Brain microvascular endothelial cell (primary cell): ENCODE data around the gene UIMC1.

Experiments
- DNase-seq: peaks from one replicate; pipeline ENCODE4 v3.0.0-alpha.2; 2020
- H3K27ac ChIP-seq: fragments of 250-450 bp; sonication (Bioruptor Pico); 2 replicates; pipeline ENCODE4 v1.5.1; 2020; ENCODE audit warnings: mild to moderate bottlenecking, moderate library complexity
- H3K27me3 ChIP-seq: fragments of 250-450 bp; sonication (Bioruptor Pico); replicated peaks from 2 replicates; pipeline ENCODE4 v1.5.1; 2020; ENCODE audit warnings: mild to moderate bottlenecking
- H3K36me3 ChIP-seq: fragments of 250-450 bp; sonication (Bioruptor Pico); replicated peaks from 2 replicates; pipeline ENCODE4 v1.5.1; 2020; ENCODE audit warnings: mild to moderate bottlenecking
- H3K4me3 ChIP-seq: 2 replicates; pipeline ENCODE4 v1.5.1; 2011; ENCODE audit warnings: low read depth, mild to moderate bottlenecking, control low read depth, low read length, moderate library complexity
- in situ Hi-C: cut with HindIII; loops from 2 replicates; pipeline ENCODE4 v1.10.0; 2017; ENCODE audit warnings: low sequenced_read_pairs, low pct_ligation_motif_present
- TF ChIP-seq, protein P1 (sequence below): IDR thresholded peaks from 2 replicates; pipeline ENCODE4 v1.5.1; 2011; ENCODE audit warnings: low read depth, mild to moderate bottlenecking, moderate library complexity, low read length, control low read depth, inconsistent platforms; ENCODE audit errors: missing control alignments

UIMC1 gene

DNA sequence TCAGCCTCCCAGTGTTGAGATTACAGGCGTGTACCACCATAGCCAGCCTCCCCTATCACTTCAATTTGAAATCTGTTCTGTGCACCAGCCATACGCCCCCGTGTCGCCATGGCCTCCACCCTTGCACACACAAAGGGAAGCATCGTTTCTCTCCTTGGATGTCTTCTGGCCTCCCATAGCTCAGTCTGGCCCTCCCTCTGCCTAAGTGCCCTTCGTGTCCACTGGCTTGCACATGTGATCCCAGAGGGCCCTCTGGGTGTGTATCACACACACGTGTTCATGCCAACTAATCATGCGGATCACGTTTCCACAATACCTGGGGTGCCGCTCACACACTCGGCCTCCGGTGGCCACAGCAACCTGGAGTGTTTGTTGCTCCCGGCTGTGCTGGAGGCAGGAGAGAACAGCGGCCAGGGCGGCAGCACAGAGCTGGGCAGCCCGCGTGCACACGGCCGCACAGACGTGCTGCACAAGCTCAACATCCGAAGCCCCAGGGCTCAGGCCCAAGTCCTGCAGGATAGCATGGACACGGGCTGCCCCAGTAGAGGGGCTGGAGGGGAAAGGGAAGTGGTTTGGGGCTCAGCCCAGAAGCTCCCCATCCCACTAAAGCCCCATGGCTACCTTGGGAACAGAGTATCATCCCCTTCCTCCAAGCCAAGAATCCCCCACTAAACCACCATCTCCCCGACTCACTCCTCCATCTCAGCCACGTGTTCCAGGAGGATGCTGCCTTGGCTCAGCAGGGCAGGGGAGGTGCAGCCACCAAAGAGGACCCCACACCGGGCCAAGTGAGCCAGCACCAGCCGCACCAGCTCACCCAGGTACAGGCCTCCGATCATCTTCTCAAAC, 118.3 kb downstream of the UIMC1 start:
- H3K36me3 ChIP-seq = no peaks in the 10 kb centered on the region
- TF ChIP-seq, protein P1, sequence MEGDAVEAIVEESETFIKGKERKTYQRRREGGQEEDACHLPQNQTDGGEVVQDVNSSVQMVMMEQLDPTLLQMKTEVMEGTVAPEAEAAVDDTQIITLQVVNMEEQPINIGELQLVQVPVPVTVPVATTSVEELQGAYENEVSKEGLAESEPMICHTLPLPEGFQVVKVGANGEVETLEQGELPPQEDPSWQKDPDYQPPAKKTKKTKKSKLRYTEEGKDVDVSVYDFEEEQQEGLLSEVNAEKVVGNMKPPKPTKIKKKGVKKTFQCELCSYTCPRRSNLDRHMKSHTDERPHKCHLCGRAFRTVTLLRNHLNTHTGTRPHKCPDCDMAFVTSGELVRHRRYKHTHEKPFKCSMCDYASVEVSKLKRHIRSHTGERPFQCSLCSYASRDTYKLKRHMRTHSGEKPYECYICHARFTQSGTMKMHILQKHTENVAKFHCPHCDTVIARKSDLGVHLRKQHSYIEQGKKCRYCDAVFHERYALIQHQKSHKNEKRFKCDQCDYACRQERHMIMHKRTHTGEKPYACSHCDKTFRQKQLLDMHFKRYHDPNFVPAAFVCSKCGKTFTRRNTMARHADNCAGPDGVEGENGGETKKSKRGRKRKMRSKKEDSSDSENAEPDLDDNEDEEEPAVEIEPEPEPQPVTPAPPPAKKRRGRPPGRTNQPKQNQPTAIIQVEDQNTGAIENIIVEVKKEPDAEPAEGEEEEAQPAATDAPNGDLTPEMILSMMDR = no peak
- no peak overlapping the region for H3K4me3 ChIP-seq
- no peak overlapping the region for H3K27ac ChIP-seq
- in situ Hi-C loops = no loop called here
- no peaks in the 10 kb centered on the region for H3K27me3 ChIP-seq
- no peak for DNase-seq

DNA sequence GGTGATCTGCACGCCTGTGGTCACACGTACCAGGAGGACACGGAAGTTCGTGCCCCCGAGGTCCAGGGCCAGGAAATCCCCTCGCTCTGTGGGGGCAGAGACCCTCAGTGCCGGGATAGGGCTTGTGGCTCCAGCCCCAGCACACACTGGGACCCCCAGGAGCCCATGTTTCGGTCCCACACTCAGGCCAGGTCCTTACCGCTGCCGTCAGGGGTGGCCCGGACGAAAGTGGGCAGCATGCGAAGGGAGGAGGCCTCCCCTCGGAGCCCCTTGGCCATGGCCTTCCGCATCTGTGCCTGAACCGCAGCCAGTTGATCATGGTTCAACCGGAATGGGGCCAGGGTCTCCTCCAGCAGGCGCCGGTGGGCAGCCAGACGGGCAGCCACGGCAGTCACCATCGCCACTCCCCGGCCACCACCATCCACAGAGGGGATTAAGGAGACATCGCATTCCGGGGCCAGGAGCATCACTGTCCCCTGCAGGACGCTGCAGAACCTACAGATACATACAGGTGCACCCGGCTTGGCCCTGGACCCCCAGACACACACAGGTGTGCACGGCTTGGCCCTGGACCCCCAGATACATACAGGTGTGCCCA, 119.2 kb downstream of the UIMC1 start:
- no peak for DNase-seq
- H3K36me3 ChIP-seq = no peaks in the 10 kb centered on the region
- in situ Hi-C loops = no loop called here
- H3K4me3 ChIP-seq = no peak overlapping the region
- no peak overlapping the region for H3K27ac ChIP-seq
- TF ChIP-seq, protein P1 = no peak
- no peaks in the 10 kb centered on the region for H3K27me3 ChIP-seq

DNA sequence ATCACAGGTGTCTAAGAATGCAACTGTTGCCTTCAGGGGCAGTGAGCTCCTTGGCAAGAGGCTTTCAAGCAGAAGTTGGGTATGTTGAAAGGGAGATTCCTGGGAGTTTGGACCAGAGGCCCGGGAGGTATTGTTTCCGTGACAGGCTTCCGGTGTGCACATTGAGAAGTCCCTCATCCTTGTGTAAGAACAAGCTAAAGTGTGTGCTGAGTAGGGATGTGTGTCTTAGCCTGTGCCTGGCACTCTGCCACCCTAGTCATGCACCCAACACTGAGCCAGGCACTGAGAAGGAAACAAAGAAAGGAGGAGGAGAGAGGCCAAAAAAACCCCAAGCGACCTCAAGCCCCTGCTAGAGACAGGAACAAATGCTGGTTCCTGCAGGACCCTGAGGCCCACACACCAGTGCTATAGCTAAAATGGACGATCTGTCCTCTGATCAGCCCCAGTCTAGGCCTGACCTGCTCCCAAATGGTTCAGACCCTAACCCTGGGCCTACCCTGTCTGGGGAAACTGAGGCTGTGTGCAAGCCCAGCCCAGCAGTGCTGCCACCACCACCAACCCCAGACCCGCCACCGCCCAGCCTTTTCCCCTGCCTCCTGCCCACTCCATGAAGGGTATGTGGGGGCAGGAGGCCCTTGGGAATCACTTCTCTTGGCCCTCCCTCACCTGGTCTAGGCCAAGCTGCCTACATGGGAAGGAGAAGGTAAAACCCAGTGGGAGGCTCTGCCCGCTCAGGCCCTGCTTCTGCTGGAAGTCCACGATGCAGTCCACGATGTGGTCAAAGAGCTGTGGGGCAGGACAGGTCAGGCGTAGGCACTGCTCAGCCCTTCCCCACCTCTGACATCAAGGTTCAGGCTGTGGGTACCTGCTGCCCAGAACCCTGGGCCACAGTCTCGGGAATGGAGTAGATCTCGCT, 120.0 kb downstream of the UIMC1 start:
- TF ChIP-seq, protein P1 = no peak
- Histone ChIP-seq H3K36me3 (no peaks in the 10 kb centered on the region), H3K27ac (no peak overlapping the region), H3K4me3 (no peak overlapping the region), H3K27me3 (no peaks in the 10 kb centered on the region)
- in situ Hi-C loops = no loop called here
- no peak for DNase-seq

DNA sequence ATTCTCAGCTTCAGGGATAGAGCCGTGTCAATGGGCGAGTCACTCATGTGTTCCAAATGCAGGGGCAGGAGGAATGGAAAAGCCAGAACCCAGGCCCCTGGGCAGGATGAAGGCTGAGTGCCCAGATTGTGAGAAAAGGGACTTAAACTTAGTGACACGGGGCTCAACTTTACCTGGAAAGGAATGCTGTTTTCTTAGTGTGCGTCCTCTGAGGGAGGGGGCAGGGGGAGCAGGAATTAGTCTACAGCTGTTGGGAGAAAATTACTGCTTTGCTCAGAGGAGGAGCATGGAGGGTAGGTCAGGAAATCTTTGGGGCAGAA, 122.0 kb downstream of the UIMC1 start:
- DNase-seq = no peak
- Histone ChIP-seq H3K27me3 (no peaks in the 10 kb centered on the region), H3K27ac (no peak overlapping the region), H3K4me3 (no peak overlapping the region), H3K36me3 (no peaks in the 10 kb centered on the region)
- in situ Hi-C loops = no loop called here
- TF ChIP-seq, protein P1 = no peak

DNA sequence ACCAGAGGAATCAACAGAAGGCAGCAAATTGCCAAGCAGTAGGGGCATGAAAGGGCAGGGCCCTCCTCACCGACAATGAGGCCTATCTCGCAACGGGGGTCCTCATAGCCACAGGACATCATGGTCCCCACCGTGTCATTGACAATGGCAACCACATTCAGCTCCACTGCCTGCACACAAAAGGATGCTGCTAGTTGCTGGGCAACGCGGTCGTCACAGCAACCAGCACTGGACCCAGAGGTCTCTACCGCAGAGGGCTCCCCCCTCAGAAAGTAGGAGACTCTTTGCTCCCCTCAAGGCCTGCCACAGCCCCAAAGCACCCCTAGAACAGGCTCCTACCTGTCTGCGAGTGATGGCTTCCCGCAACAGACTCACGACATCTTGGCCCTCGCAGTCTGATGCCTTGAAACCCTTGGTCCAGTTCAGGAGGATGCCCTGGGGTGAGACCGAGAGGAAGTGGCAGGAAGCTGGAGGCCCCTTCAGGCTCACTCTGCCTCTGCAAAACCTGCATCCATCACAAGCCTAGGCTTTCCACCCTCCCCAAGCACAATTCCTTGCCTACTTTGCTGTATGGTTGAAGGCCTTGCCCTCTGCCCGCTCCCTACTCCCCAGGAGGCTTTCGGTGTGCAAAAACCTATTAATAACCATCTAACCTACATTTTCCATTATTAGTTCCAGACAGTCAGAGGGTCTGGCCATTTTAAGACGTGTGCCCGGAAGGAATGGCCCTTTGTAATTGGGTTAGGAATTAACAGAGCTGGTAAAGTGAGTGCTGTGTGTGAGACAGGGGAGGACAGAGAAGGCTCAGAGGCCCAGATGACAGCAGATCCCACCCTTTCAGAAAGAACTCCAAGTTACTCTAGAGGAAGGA, 122.6 kb downstream of the UIMC1 start:
- TF ChIP-seq, protein P1 = no peak
- in situ Hi-C loops = no loop called here
- no peak for DNase-seq
- Histone ChIP-seq H3K27me3 (no peaks in the 10 kb centered on the region), H3K27ac (no peak overlapping the region), H3K4me3 (no peak overlapping the region), H3K36me3 (no peaks in the 10 kb centered on the region)
